ENCODE measurements around the gene SREK1.

SREK1 gene

GRCh38 chr5:66224274-66224673 is 80.2 kb downstream of the SREK1 start:
- no peak for FAIRE-seq

GRCh38 chr5:66224773-66225553 is 80.9 kb downstream of the SREK1 start:
- FAIRE-seq = no peak

GRCh38 chr5:66230551-66230950 is 86.5 kb downstream of the SREK1 start:
- FAIRE-seq = no peak

- FAIRE-seq = no peak
These were observed 87.4 kb downstream of the SREK1 start for GRCh38 chr5:66231508-66231907.

GRCh38 chr5:66232275-66232674 is 88.2 kb downstream of the SREK1 start:
- no peak for FAIRE-seq

- no peak for FAIRE-seq
These were observed 88.8 kb downstream of the SREK1 start for GRCh38 chr5:66232706-66233445.

All from A204.1 (cell line).